HG02885 (cell line): ENCODE data around the gene ARHGEF18.

Experiments used
- ATAC-seq: cut with Tn5 transposase; IDR thresholded peaks from one replicate; pipeline ENCODE4 v1.9.1; 2021; ENCODE audit warnings: mild to moderate bottlenecking; ENCODE audit not compliant: unreplicated experiment, poor library complexity

ARHGEF18 gene

DNA sequence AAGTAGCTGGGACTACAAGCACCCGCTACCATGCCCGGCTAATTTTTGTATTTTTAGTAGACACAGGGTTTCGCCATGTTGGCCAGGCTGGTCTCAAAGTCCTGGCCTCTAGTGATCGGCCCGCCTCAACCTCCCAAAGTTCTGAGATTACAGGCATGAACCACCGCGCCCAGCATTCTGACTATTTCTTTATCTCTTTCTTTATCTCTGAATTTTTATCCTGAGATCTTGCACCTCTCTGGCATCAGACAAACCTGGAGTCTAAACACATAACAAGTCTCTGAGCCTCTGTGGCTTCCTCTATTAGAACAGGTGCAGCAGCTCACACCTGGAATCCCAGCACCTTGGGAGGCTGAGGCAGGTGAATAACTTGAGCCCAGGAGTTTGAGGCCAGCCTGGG, 28.5 kb downstream of the ARHGEF18 start:
- no peak for ATAC-seq

DNA sequence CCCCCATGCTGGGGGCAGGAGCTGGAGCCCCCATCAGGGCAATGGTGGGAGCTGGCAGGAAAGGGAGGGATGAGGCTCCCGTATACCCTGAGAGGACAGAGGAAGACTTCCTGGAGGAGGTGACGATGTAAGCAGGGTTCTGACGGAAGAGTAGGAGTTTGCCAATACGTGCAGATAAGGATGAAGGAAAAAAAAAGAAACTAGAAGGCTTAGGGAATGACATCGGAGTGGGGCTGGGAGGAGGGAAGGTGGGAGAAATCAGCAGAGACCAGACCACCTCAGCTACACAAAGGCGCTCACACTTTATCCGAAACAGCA, 32.3 kb downstream of the ARHGEF18 start:
- ATAC-seq = no peak

DNA sequence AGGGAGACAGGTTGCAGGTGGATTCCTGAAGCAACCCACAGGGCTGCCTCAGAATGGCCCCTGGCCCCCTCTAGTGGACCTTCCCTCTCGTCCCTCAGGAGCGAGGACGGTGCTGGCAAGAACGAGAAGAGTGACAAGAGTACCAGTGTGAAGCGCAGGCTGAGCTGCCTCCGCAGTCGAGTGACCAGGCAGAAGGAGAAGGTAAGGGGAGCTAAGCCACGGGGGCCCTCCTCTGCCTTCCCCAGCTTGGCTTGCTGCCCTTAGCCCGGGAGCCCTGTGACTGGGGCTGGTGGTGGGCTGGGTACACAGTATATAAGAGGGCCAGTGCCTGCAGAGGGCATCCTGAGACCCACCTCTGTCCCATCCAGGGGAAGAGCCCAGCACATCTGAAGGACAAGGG, 34.0 kb downstream of the ARHGEF18 start:
- no peak for ATAC-seq

DNA sequence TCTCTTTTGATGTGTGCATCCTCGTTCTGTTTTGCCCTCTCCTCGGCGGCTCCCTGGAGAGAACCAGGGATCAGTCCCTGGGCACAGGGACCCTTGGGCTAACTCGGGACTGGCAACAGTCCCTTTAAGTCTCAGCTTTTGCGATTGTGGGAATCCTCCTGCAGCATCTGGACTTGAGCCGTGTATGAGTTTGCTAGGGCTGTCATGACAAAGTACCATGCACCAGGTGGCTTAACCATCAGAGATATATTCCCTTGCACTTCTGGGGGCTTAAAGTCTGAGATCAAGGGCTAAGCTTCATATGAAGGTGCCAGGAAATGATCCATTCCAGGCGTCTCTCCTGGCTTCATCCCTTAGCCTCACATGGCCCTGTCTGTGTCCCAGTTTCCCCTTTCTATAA, 34.5 kb downstream of the ARHGEF18 start:
- no peak for ATAC-seq

DNA sequence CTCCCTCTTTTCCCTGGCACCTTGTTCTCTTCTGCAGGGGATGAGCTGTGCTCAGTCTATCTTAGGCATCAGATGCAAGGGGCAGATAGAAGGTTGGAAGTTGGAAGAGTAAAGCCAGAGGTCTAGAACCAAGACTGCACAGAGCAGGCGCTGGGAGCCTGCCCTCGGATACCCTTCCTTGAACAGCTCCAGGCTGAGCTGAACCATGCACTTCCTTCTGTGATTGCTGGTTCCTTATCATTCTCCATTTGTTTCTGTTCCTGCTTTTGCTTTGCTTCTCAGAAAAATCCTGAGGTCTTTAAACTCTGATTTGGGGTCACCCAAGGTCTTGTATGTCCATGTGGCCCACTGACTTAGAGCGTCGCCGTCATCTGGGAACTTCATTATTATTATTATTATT, 36.3 kb downstream of the ARHGEF18 start:
- no peak for ATAC-seq

DNA sequence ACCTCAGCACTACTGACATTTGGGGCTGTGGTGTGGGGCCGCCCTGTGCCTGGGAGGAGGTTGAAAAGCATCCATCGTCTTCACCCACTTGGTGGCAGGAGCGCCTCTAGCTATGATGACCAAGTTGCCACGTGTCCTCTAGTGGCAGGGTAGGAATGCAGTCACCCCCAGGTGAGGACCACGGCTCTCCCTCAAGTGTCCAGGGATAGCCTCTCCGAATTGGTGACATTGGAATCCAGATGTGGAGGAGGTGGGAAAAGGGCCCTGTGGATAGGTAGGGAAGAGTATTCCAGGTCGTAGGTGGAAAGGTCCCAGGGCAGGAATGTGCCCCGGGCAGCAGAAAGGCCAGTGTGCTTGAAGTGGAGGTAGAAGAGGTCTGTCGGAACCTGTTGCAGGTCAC, 37.6 kb downstream of the ARHGEF18 start:
- ATAC-seq = no peak

DNA sequence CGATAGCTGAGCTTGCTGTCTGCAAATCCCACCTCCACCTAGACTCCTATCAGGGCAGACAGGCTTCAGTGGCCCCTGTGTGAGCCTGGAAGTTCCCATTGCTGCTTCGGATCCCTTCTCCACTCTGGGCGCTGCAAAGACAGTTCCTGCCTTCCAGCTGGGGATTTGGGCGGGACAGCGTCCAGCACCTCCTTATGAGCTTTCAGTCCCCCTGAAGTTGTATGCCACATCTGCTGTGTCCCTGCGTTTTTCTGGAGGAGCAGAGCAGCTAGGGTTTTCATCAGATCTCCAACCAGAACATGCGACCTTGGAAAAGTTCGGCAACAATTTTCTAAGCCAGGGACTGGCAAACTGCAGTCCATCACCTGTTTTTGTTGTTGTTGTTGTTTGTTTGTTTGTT, 38.0 kb downstream of the ARHGEF18 start:
- no peak for ATAC-seq

DNA sequence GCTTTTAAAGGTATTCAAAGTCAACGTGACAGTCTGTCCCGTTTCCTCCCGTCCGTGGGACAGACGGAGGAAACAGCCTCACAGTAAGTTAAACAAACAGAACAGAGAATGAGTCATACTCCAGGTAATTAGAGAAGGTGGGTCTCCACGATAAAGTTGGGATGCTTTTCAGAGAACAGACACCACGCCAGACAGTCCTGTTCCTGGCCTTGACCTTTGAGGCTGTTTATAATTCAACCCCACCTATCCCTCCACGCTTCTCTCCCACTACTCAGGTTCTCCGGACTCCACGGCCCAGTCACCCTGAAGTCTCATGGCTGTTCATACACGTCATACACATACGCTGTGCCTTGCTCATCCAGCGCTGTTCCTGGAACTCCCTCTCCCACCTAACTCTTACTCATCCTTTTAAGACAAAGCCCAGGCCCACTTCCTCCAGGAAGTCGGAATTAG, 42.5 kb downstream of the ARHGEF18 start:
- no peak for ATAC-seq

DNA sequence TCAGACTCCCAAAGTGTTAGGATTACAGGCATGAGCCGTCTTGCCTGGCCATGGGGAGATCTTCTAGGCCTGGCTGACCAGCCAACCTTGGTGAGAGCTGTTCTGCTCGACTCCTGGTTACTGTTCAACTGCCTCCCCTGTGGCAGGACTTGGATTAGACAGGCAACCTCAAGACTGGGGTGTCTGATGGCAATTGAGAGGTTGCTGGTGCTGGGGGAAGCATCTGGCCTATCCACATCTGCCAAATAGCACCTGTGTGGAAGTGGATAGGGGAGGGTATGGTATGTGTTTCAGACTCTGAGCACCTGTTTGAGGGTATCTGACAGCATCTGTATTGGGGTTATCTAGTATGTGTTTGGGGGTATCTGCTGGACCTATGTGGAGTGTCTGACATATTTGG, 44.7 kb downstream of the ARHGEF18 start:
- ATAC-seq = no peak

DNA sequence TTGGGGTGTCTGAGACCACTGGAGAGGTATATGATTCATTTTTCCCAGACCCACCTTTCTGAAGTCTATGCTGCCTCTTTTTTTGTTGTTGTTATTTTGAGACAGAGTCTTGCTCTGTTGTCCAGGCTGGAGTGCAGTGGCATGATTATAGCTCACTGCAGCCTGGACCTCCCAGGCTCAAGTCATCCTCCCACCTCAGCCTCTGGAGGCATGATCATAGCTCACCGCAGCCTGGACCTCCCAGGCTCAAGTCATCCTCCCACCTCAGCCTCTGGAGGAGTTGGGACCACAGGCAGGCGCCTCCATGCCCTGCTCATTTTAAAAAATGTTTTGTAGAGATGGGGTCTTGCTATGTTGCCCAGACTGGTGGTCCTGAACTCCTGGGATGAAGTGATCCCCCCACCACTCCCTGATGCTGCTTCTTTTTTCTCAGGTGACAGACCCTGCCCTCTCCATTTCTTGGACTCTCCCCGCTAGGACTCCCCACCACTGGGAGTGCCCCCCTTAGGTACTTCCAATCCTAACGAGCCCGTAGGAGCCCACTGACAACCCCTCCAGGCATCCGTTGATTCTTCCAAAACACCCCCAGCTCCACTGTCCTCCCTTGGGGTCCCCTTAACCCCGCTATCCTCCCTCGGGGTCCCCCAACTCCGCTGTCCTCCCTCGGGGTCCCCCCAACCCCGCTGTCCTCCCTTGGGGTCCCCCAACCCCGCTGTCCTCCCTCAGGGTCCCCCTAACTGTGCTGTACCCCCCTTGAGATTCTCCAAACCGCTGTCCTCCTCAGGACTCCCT, 45.4 kb downstream of the ARHGEF18 start:
- no peak for ATAC-seq

DNA sequence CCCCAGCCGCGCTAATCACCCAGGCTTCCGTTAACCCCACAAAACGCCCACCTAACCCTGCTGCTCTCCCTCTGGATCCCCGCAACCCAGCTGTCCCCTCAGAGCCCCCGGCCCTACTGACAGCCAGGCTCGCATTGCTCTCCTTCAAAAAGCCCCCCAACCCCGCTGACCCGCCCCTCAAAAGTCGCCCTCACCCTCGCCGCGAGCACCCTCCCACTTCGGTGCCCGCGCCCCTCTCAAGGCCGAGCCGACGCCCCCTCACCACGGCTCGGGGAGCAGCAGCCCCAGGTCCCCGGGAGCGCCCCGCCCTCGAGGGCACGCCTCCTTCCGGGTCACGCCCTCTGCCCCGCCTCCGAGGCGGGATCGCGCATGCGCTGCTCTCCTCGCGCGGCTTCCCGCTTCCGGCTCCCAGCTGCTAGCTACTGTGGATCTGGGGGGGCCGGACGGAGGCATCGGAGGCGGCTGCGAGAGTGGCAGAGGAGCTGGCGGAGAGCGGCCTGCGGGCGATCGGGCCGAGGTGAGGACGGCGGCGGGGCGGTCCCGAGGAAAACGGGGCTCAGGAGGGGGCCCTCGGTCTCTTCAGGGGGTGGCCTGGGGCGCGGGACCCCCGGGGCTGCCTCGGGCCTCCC, 46.1 kb downstream of the ARHGEF18 start:
- peak; percentile 81 for ATAC-seq

DNA sequence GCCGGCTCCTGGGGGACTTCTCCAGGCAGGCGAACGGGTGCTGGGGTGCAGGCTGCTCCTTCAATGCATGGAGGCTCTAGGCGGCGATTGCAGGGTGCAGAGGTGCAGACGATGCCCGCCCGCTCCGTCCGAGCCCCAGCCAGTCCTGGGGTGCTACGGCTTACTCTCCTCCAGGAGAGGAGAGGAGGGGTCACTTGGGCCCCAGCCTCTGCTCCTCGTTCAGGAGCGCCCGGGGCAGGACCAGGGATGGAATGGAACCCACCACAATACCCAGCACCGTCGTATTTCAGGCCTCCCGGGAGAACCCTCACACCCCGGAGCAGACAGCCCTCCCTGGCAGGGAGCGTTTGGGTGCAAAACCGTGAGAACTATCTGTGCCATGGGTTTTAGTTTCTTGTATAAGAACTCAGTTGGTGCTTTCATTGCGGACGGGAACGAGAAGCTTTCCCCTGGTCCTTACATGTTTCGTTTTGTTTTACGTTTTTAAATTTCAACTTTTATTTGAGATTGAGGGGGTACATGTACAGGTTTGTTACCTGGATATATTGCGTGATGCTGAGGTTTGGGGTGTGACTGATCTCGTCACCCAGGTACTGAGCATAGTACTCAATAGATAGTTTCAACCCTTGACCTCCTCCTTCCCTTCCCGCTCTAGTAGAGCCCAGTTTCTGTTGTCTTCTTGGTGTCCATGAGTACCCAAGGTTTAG, 46.8 kb downstream of the ARHGEF18 start:
- peak; percentile 21 for ATAC-seq

DNA sequence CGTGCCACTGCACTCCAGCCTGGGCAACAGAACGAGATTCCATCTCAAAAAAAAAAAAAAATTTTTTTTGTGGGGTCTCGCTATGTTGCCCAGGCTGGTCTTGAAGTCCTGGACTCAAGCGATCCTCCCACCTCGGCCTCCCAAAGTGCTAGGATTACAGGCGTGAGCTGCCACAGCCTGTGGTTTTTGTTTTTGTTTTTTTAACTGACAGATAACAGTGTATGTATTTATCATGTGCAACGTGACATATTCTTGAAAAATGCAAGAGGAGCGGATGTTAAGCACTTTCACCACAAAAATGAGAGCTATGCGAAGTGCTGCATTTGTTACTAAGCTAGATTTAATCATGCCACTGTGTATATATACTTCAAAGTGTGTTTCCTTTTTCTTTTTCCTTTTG, 49.0 kb downstream of the ARHGEF18 start:
- ATAC-seq = no peak
